ENCODE measurements around the gene OR4C16.

OR4C16 gene

GRCh38 chr11:55571828-55572227 lies at the start of gene OR4C16:
TSS of gene OR4C16 (plus strand) at chr11:55572128. CDS start at chr11:55572128, 0 bp downstream.
- DNase-seq (ENCODE audit: low read depth): no peak

GRCh38 chr11:55554169-55554568 lies 17.8 kb upstream of the OR4C16 start, which contains the start of gene OR4C15:
TSS of gene OR4C15 (plus strand) at chr11:55554469. CDS start at chr11:55554469, 0 bp downstream.
- no peak for DNase-seq (ENCODE audit: low read depth)

- DNase-seq (ENCODE audit: low read depth): no peak
Measured at GRCh38 chr11:55572548-55572947, 620 bp downstream of the OR4C16 start.

- DNase-seq (ENCODE audit: low read depth): no peak
Measured at GRCh38 chr11:55607545-55607944, 35.6 kb downstream of the OR4C16 start, which contains the start of gene OR4C11. TSS of gene OR4C11 (minus strand) at chr11:55607645. CDS start at chr11:55604373, 3,272 bp downstream.

Data from stimulated activated CD4-positive, alpha-beta T cell treated with anti-CD3 and anti-CD28 coated beads, Interleukin-2, amount 100 ng/mL, for 4 hours (primary cell).